HCEC 1CT (cell line): ENCODE data around the gene RPS6KA4.
"Not testable (repeated sequence)": the region's sequence is repeated elsewhere in the genome, so short reads cannot be mapped to it uniquely, and the experiment has no call there.

Source experiments
- DNase-seq: peaks from one replicate; pipeline ENCODE4 v3.0.0-alpha.2; 2017

Gene RPS6KA4

GRCh38 chr11:64358907-64359711 is at the start of gene RPS6KA4:
TSS of gene RPS6KA4 (plus strand) at chr11:64359162. CDS start at chr11:64359236, 74 bp downstream.
- DNase-seq: peak; percentile 63

DNA sequence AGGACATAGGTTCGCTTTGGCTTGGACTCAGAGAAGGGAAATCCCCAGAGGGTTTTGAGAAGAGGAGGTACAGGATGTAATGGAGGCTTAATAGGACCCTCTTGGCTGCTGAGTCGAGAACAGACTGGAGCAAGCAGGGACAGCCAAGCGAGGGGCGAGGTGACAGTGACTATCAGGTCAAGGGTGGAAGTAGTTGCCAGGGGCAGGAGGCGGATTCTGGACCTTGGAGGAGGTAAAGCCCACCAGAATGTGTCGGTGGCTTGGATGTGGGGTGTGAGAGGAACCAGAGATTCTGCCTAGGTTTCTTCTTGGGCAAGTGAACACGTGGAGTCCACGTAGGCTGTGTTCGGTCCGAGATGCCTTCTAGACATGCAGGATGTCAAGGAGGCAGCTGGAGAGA is 46.0 kb upstream of the RPS6KA4 start:
- DNase-seq: no peak

DNA sequence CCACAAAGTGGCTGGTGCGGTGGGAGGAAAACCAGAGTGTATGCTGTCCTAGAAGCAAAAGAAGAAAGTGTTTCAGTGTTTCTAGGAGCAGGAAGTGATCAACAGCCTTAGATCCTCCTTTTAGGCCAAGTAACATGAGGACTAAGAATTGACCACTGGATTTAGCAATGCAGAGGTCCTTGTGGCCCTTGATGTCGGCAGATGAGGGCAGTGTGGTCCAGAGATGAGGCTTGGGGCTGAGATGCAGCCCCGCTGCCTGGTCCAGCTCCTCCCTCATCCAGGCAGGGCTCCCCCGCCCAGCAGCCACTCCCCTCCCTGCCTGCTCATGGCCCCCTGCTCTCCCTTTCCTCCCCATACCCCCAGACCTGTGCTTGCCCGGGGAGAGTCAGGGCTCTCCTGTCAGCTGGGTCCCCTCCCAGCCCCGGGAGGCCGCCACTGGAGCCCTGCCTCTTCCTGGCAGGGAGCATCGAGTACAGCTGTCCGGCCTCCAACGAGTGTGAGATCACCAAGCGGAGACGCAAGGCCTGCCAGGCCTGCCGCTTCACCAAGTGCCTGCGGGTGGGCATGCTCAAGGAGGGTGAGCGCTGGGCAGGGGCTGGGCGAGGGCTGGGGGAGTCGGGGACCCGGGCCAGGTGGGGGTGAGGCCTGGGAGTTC is 45.3 kb upstream of the RPS6KA4 start:
- no peak for DNase-seq

GRCh38 chr11:64314146-64314804 is 44.7 kb upstream of the RPS6KA4 start:
- DNase-seq: no peak

- DNase-seq: no peak
Observed at GRCh38 chr11:64314805-64315561, 44.0 kb upstream of the RPS6KA4 start.

GRCh38 chr11:64315667-64316526 is 43.1 kb upstream of the RPS6KA4 start:
- DNase-seq: not testable (repeated sequence)

GRCh38 chr11:64316672-64317324 is 42.2 kb upstream of the RPS6KA4 start:
- DNase-seq: peak; percentile 12

DNA sequence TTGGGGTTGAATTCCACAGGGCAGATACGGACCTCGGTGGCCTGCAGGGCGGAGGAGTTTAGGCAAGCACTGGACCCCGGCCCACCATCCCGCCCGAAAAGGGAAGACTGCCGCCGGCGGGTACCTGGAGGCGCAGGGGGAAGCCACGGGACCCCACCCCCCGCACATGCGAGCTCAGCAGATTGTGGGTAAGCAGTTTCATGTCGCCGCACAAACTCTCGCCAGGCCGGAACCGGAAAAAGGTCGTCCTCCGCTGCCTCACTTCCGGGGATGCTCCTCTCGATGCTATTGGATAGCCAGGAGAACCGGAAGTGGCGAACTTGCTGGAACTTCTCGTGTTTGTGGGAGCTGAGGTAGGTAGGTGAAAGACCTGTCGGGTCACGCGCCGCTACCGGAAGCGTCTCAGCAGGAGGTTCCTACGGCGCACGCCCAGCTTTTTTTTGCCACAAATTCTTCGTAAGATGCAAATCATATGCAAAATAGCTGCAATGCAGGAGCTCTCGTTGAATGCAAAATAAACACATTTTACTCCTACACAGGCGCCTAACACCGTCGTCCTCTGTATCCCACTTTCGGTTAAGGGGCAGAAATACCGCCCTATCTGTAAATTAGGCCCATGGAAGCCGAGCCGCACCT is 41.5 kb upstream of the RPS6KA4 start, which contains the start of gene TRMT112:
Gene TRMT112 (minus strand): TSS at position 235 of the 636 bp plus-strand sequence. CDS start 33 bp downstream, at position 202.
- peak; percentile 96 for DNase-seq

- DNase-seq: peak; percentile 95
Observed at GRCh38 chr11:64317961-64318765, 40.8 kb upstream of the RPS6KA4 start, which contains the start of gene PRDX5. TSS of gene PRDX5 (plus strand) at chr11:64318121. CDS start at chr11:64318216, 95 bp downstream.

DNA sequence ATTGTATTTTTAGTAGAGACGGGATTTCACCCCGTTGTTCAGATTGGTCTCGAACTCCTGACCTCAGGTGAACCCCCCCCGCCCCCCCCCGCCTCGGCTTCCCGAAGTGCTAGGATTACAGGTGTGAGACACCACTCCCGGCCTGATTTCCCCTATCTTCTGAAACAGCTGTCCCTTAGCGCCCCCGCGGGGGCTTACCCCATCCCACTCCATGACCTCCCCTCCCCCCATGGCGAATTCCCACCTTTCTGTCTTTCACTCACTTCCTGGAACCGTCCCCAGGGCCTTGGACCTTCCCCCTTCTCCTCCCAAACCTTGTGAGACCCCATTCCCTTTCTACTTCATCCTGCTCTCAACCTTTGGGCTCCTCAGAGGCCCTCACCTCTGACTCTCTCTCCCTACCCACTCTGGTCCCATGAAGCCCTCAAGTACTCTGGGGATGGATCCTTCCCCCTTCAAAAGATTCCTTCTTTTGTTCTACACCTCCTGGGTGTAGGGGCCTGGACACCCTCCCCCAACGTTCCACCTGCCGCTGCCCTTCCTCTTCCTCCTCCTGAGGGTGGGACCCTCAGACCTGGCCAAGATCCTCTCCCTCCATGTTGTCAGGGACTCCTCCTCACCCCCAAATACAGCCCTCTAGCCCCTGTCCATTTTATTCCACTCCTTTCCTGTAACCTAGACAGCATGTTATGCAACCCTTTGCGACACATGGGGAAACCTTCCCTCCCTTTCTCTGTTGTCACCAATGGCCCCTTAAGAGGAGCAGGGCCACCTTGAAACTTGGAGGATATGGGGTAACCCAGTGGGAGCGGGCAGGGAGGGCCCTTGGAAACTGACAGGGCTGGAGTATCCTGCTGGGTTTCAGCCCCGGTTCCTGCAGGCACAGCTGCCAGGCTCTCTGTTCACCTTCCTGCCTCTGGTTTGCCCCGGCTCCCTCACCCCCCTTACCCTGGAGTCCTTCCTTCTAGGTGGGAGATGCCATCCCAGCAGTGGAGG is 39.9 kb upstream of the RPS6KA4 start:
- DNase-seq: no peak

DNA sequence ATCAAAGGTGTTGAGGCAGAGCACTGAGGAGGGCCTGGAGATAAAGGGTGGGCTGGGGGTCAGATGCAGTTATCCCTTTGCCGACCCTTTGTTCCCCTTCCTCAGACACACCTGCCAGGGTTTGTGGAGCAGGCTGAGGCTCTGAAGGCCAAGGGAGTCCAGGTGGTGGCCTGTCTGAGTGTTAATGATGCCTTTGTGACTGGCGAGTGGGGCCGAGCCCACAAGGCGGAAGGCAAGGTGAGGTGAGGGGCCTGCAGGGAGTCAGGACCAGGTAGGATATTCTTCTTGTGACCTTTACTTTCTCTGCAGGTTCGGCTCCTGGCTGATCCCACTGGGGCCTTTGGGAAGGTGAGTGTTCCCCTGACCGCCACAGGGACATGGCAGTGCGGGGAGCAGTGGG is 38.4 kb upstream of the RPS6KA4 start:
- DNase-seq: no peak

DNA sequence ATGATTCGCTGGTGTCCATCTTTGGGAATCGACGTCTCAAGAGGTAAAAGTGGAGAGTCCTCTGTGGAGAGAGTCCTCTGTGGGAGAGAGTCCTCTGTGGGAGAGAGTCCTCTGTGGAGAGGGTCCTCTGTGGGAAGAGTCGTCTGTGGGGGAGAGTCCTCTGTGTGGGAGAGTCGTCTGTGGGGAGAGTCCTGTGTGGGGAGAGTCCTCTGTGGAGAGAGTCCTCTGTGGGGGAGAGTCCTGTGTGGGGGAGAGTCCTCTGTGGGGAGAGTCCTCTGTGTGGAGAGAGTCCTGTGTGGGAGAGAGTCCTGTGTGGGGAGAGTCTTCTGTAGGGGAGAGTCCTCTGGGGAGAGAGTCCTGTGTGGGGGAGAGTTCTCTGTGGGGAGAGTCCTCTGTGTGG is 37.9 kb upstream of the RPS6KA4 start:
- DNase-seq: no peak

DNA sequence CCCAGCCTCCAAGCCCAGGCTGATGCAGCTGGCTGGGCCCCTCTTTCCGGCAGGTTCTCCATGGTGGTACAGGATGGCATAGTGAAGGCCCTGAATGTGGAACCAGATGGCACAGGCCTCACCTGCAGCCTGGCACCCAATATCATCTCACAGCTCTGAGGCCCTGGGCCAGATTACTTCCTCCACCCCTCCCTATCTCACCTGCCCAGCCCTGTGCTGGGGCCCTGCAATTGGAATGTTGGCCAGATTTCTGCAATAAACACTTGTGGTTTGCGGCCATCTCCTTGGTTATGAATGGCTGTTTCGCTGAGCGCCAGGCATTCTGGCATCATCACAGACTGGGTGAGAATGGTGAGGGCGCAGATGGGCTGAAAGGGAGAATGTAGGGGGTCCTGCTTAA is 37.4 kb upstream of the RPS6KA4 start:
- DNase-seq: no peak

DNA sequence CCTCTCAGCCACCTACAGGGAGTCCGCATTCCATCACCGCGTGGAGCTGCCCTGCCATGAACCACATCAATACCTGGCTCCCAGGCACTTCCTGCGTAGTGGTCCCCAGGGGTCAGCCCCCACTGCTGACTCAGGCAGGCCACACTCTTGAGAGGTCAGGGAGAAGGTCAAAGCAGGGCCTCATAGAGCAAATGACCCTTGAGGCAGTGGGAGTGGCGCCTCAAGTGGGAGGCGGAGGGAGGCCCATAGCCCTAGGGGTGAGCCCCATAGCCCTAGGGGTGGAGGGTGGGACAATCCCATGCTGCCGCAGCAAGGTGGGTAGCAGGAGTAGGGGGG is 36.1 kb upstream of the RPS6KA4 start:
- DNase-seq: no peak

GRCh38 chr11:64323373-64323772 is 35.6 kb upstream of the RPS6KA4 start:
- no peak for DNase-seq

DNA sequence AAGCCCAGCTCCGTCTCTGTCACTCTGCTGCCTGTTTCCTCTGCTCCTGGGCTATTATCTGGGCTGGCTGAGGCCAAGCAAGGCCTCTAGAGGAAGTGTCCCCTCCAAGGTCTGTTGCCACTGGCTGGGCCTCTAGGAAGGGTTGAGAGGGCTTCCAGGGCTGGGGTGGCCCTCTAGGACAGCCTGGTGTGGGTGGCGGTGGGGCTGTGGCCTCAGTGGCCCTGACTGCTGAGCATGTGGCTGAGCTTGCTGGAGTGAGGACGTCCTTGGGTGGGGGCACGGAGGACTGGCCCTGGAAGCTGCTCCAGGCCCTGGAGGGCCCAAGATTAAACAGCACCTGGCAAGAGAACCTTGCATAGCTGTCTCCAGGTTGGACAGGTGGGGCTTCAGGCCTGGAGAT is 35.0 kb upstream of the RPS6KA4 start:
- not testable (repeated sequence) for DNase-seq

GRCh38 chr11:64324692-64325469 is 34.1 kb upstream of the RPS6KA4 start:
- DNase-seq: no peak

DNA sequence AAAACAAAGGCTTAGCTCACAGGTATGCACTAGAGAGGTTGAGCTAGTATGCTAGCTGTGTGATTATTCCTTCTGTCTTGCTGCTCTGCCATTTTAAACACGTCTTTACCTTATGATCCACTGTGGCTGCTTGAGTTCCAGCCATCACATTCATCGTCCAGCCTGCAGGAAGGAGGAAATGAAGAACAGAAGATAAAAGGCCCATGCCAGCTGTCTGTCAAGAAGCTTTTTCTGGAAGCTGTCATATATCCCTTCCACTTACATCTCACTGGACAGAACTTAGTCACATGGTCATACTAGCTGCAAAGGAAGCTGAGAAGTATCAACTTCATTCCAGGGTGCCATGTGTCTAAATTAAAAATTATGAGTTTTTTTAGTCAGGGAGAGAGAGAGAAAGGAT is 31.6 kb upstream of the RPS6KA4 start:
- DNase-seq: no peak
